Natural killer cell (primary cell): ENCODE measurements around the gene LDLRAD4. TPM values are rescaled to one million over a fixed set of nuclear protein-coding genes. Genes with fewer than 3 reads are reported as not detected.

ENCODE experiments used
- ATAC-seq, 3 donors: fragments of 150-1000 bp in 2 of 3; fragments of 200-7000 bp in 1 of 3; cut with Tn5 transposase; 1 replicate in 1 of 3; 2 replicates in 2 of 3; pipeline ENCODE4 v1.10.0; 2021; ENCODE audit warnings: mild to moderate bottlenecking in 2 of 3, moderate library complexity in 2 of 3
- DNase-seq, 2 donors: peaks; one replicate each; pipeline versions ENCODE4 v3.0.0 to v3.0.0-alpha.2; 2013 to 2021; ENCODE audit warnings: mixed read lengths in 1 of 2
- H3K27ac ChIP-seq: one replicate; pipeline ENCODE4 v1.5.1; 2013; ENCODE audit warnings: mild to moderate bottlenecking, low read length
- H3K27me3 ChIP-seq: one replicate; pipeline ENCODE4 v1.6.1; 2013; ENCODE audit warnings: low read length; ENCODE audit not compliant: control insufficient read depth, insufficient read depth
- H3K36me3 ChIP-seq: one replicate; pipeline ENCODE4 v1.6.1; 2013; ENCODE audit warnings: low read length; ENCODE audit not compliant: control insufficient read depth, insufficient read depth
- H3K4me1 ChIP-seq: one replicate; pipeline ENCODE4 v1.6.1; 2013; ENCODE audit warnings: low read length; ENCODE audit not compliant: control insufficient read depth, insufficient read depth
- H3K4me3 ChIP-seq: one replicate; pipeline ENCODE4 v1.5.1; 2013; ENCODE audit warnings: low read length
- H3K9me3 ChIP-seq: one replicate; pipeline ENCODE4 v1.6.1; 2013; ENCODE audit warnings: low read length; ENCODE audit not compliant: control insufficient read depth, insufficient read depth
- H3K27ac Mint-ChIP-seq, 2 donors: one replicate each; pipeline ENCODE4 v1.8.0; 2022; ENCODE audit warnings: mild to moderate bottlenecking in 2 of 2, mixed read lengths in 2 of 2, moderate library complexity in 1 of 2
- H3K27me3 Mint-ChIP-seq, 2 donors: one replicate each; pipeline ENCODE4 v1.8.0; 2022; ENCODE audit warnings: low read depth in 2 of 2, mixed read lengths in 2 of 2
- H3K36me3 Mint-ChIP-seq: one replicate; pipeline ENCODE4 v1.8.0; 2022; ENCODE audit warnings: mixed read lengths
- H3K4me1 Mint-ChIP-seq, 2 donors: one replicate each; pipeline ENCODE4 v1.8.0; 2022; ENCODE audit warnings: mixed read lengths in 2 of 2
- H3K4me3 Mint-ChIP-seq: one replicate; pipeline ENCODE4 v1.8.0; 2022; ENCODE audit warnings: mild to moderate bottlenecking, moderate library complexity, mixed read lengths
- H3K9me3 Mint-ChIP-seq, 2 donors: one replicate each; pipeline ENCODE4 v1.8.0; 2022; ENCODE audit warnings: mixed read lengths in 2 of 2
- CTCF ChIP-seq: fragments of 200-600 bp; IDR thresholded peaks from one replicate; pipeline ENCODE4 v1.8.0; 2022; ENCODE audit warnings: antibody characterized with exemption
- WGBS: methylation state at CpG from one replicate; pipeline ENCODE4 v1.1.7; 2013; ENCODE audit warnings: missing lambda C conversion rate; ENCODE audit not compliant: insufficient coverage; 5-methylcytosine and 5-hydroxymethylcytosine counted together
- intact Hi-C: fragments of 100-400 bp; cut with micrococcal nuclease; formaldehyde crosslinking; loops from one replicate; pipeline ENCODE4 v1.14.2; 2022
- total RNA-seq, 4 donors: library from RNA; stranded (reverse); fragments of 120-200 nt in 1 of 4; gene quantifications; one replicate each; pipeline versions ENCODE4 v1.2.3 to v1.2.4, GENCODE V29; 2013 to 2022

The LDLRAD4 gene
- total RNA-seq, 3 donors from 2014 or later (not counting 1 experiment from before 2014, with no cell fraction given), result 24.0 to 36.3 (median 29.2) TPM

- intact Hi-C loops, result no loop called here
- WGBS, result 90% methylated on average over 8 of the region's 9 CpGs
- H3K27ac Mint-ChIP-seq, result no peak overlapping the region
Observed at GRCh38 chr18:13317801-13318200, 99.2 kb downstream of the LDLRAD4 start.

GRCh38 chr18:13318731-13319501, 100.4 kb downstream of the LDLRAD4 start:
- H3K27ac Mint-ChIP-seq, result no peak overlapping the region
- no peaks in the 10 kb centered on the region for H3K4me1 ChIP-seq
- H3K27me3 Mint-ChIP-seq, result peaks cover under 1 to 1% of the 10 kb centered on the region in 2 donors
- peaks cover 9% of the 10 kb centered on the region for H3K9me3 ChIP-seq
- WGBS, result 90% methylated on average over 18 of the region's 19 CpGs
- intact Hi-C loops, result no loop called here
- H3K9me3 Mint-ChIP-seq, result peaks cover 3% of the 10 kb centered on the region in 2 donors
- TF ChIP-seq CTCF, result no peak
- H3K27ac ChIP-seq, result no peak overlapping the region
- no peaks in the 10 kb centered on the region for H3K36me3 Mint-ChIP-seq
- H3K4me3 Mint-ChIP-seq, result no peak overlapping the region
- no peaks in the 10 kb centered on the region for H3K36me3 ChIP-seq
- no peak overlapping the region for H3K4me3 ChIP-seq
- H3K27me3 ChIP-seq, result peaks cover 6% of the 10 kb centered on the region
- ATAC-seq (no peak), DNase-seq (no peak)
- no peaks in the 10 kb centered on the region for H3K4me1 Mint-ChIP-seq

More at GRCh38 chr18:13317801-13318200, 99.2 kb downstream of the LDLRAD4 start:
- no peaks in the 10 kb centered on the region for H3K36me3 Mint-ChIP-seq
- H3K36me3 ChIP-seq, result no peaks in the 10 kb centered on the region
- H3K27ac ChIP-seq, result no peak overlapping the region
- H3K4me1 ChIP-seq, result peaks cover 3% of the 10 kb centered on the region
- peaks cover 9% of the 10 kb centered on the region for H3K9me3 ChIP-seq
- no peak overlapping the region for H3K4me3 Mint-ChIP-seq
- peaks cover 10 to 11% of the 10 kb centered on the region in 2 donors for H3K27me3 Mint-ChIP-seq
- no peak overlapping the region for H3K4me3 ChIP-seq
- TF ChIP-seq CTCF, result no peak
- H3K9me3 Mint-ChIP-seq, result peaks cover 3% of the 10 kb centered on the region in 2 donors
- H3K27me3 ChIP-seq, result peaks cover 7% of the 10 kb centered on the region
- no peak for ATAC-seq
- H3K4me1 Mint-ChIP-seq, result no peaks in the 10 kb centered on the region
- no peak for DNase-seq

GRCh38 chr18:13319629-13320028, 101.1 kb downstream of the LDLRAD4 start:
- H3K9me3 Mint-ChIP-seq, result peaks cover 3% of the 10 kb centered on the region in 2 donors
- no peaks in the 10 kb centered on the region for H3K27me3 ChIP-seq
- no peaks in the 10 kb centered on the region for H3K4me1 Mint-ChIP-seq
- H3K27me3 Mint-ChIP-seq, result no peaks in the 10 kb centered on the region
- no peak for ATAC-seq
- DNase-seq, result no peak
- H3K9me3 ChIP-seq, result peaks cover 9% of the 10 kb centered on the region
- no peak for TF ChIP-seq CTCF
- H3K4me3 ChIP-seq, result no peak overlapping the region
- WGBS, result 71% methylated on average over 4 of the region's 4 CpGs
- H3K4me1 ChIP-seq, result no peaks in the 10 kb centered on the region
- intact Hi-C loops, result no loop called here
- H3K4me3 Mint-ChIP-seq, result no peak overlapping the region
- no peaks in the 10 kb centered on the region for H3K36me3 ChIP-seq
- H3K27ac Mint-ChIP-seq, result no peak overlapping the region
- no peaks in the 10 kb centered on the region for H3K36me3 Mint-ChIP-seq
- H3K27ac ChIP-seq, result no peak overlapping the region

- peaks cover 3% of the 10 kb centered on the region in 2 donors for H3K9me3 Mint-ChIP-seq
- Histone ChIP-seq H3K27me3 (no peaks in the 10 kb centered on the region), H3K4me3 (no peak overlapping the region), H3K36me3 (no peaks in the 10 kb centered on the region), H3K4me1 (no peaks in the 10 kb centered on the region), H3K9me3 (peaks cover 9% of the 10 kb centered on the region), H3K27ac (no peak overlapping the region)
- no peaks in the 10 kb centered on the region for H3K27me3 Mint-ChIP-seq
- DNase-seq, result no peak
- H3K4me3 Mint-ChIP-seq, result no peak overlapping the region
- no peaks in the 10 kb centered on the region for H3K36me3 Mint-ChIP-seq
- 91% methylated on average over 8 of the region's 8 CpGs for WGBS
- intact Hi-C loops, result no loop called here
- H3K27ac Mint-ChIP-seq, result no peak overlapping the region
- H3K4me1 Mint-ChIP-seq, result no peaks in the 10 kb centered on the region
- no peak for ATAC-seq
- TF ChIP-seq CTCF, result no peak
Observed at GRCh38 chr18:13320096-13320495, 101.5 kb downstream of the LDLRAD4 start.
